Measurements from ENCODE around the gene KLHL40. TPM values are rescaled to one million over a fixed set of nuclear protein-coding genes. Genes with fewer than 3 reads are reported as not detected.

Gene KLHL40
- total RNA-seq, 1 donor from 2014 or later, result not detected

DNA sequence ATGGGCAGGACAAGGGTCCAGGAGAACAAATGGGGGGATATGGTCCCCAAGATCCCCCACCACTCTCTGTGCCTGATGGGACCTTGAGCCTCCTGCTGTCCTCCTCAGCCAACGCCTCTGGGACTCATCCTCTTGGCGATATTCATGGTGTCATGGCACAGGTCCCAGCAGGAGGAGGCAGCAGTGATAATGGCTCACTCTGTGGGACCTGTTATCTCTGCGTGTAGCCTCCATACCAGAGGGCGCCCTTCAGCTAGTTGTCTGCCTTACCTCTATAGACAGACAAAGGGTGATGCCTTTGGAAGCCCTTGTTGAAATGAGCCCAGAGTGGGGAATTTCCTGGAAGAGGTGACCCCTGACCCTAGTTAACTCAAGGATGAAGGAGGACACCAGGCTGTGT, 24.4 kb upstream of the KLHL40 start:
- no peaks in the 10 kb centered on the region for H3K9me3 Mint-ChIP-seq
- no peaks in the 10 kb centered on the region for H3K36me3 Mint-ChIP-seq (ENCODE audit: low read depth)
- H3K27me3 Mint-ChIP-seq, result no peaks in the 10 kb centered on the region
- no peak overlapping the region for H3K27ac Mint-ChIP-seq
- intact Hi-C loops (cut with micrococcal nuclease), result no loop called here
- peaks cover 2% of the 10 kb centered on the region for H3K4me1 Mint-ChIP-seq
- H3K4me3 Mint-ChIP-seq, result no peak overlapping the region
- DNase-seq, result no peak

DNA sequence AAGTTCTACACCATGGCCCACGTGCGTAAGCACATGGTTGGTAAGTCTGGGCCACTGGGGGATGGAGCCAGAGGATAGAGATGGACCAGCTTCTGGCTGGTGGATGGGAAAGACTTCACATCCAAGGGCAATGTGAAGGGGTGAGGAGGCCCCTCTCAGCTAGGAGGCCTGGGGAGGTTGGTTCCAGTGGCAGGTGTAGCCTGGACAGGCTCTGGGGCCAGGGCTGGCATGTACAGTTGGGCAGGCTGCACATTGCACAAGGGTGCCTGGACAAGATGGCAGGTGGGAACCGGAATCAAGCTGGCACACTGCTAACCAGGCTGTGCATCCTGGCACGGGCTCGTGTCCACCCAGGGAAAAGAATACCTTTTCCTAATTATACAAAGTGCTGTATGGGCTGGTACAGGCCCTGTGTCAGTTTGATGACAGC, 23.7 kb upstream of the KLHL40 start:
- no peak for DNase-seq
- no peaks in the 10 kb centered on the region for H3K27me3 Mint-ChIP-seq
- no peaks in the 10 kb centered on the region for H3K36me3 Mint-ChIP-seq (ENCODE audit: low read depth)
- H3K4me3 Mint-ChIP-seq, result no peak overlapping the region
- H3K27ac Mint-ChIP-seq, result no peak overlapping the region
- H3K4me1 Mint-ChIP-seq, result no peaks in the 10 kb centered on the region
- H3K9me3 Mint-ChIP-seq, result no peaks in the 10 kb centered on the region
- intact Hi-C loops (cut with micrococcal nuclease), result no loop called here

DNA sequence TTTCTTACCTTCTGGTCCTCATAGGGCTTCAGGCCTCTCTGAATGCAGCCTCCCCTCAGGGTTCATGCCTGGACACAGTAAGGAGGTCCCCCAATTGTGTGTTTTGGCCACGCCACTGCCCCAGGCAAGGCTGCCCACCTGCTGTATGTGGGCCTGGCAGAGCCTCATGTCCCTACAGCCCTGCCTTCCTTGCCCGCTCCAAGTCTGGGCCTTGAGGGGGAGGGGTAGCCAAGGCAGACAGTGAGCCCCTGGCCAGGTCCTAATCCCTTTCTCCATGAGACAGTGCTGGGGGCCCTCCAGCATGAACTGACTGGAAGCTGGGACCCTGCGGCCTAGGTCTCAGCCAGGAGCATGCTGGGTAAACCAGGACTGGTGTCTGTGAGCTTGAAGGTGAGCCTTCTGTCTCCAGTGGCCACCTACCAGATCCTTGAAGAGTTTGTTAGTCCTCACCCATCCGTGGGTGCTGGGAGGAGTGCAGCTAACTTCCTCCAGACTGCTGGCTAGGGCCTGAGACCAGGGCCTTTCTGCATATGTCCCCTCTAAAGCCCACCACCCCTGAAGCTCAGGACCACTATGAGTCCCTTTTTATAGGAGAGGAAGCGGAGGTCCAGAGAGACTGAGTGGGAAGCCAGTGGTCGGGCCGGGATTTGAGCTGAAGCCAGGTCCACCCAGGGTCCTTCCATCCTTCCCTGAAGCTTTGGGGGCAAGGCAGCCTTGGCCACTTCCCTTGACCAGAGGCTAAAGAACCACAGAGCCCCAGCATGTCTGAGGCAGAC, 23.1 kb upstream of the KLHL40 start:
- Mint-ChIP-seq H3K27me3 (no peaks in the 10 kb centered on the region), H3K9me3 (no peaks in the 10 kb centered on the region), H3K4me3 (no peak overlapping the region), H3K36me3 (ENCODE audit: low read depth) (no peaks in the 10 kb centered on the region), H3K27ac (no peak overlapping the region), H3K4me1 (no peaks in the 10 kb centered on the region)
- no peak for DNase-seq
- intact Hi-C loops (cut with micrococcal nuclease), result no loop called here

DNA sequence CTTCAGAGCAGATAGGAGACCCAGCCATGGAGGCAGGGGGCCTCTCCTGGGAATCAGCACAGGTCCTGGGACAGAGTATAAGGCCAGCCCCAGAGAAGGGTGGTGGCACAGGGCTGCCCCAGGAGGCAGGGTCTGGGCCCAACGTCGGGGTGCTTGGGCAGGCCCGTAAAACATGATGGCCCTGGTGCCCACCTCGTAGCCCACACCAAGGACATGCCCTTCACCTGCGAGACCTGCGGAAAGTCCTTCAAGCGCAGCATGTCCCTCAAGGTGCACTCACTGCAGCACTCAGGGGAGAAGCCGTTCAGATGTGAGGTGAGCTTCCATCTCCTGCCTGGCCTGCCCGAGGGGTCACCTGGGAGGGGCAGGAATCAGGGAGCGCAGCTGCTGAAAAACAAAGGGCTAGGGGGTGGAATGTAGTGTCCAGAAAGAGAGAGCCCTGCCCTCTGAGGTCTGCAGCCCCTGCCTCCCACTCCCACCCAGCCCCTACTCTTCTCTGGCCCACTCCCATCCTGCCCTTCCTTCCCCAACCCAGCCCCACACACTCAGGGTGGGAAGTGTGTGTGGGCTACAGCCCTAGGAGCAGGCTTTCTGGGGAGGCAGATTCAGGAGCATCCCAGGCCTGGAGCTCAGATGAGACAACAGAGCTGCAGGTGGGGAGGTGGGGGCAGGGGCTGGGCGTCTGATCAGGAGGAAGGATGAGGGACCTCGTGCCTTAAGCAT, 22.4 kb upstream of the KLHL40 start:
- DNase-seq, result no peak
- no peaks in the 10 kb centered on the region for H3K9me3 Mint-ChIP-seq
- no peaks in the 10 kb centered on the region for H3K36me3 Mint-ChIP-seq (ENCODE audit: low read depth)
- H3K4me1 Mint-ChIP-seq, result no peaks in the 10 kb centered on the region
- no peaks in the 10 kb centered on the region for H3K27me3 Mint-ChIP-seq
- no peak overlapping the region for H3K27ac Mint-ChIP-seq
- intact Hi-C loops (cut with micrococcal nuclease), result no loop called here
- H3K4me3 Mint-ChIP-seq, result no peak overlapping the region

DNA sequence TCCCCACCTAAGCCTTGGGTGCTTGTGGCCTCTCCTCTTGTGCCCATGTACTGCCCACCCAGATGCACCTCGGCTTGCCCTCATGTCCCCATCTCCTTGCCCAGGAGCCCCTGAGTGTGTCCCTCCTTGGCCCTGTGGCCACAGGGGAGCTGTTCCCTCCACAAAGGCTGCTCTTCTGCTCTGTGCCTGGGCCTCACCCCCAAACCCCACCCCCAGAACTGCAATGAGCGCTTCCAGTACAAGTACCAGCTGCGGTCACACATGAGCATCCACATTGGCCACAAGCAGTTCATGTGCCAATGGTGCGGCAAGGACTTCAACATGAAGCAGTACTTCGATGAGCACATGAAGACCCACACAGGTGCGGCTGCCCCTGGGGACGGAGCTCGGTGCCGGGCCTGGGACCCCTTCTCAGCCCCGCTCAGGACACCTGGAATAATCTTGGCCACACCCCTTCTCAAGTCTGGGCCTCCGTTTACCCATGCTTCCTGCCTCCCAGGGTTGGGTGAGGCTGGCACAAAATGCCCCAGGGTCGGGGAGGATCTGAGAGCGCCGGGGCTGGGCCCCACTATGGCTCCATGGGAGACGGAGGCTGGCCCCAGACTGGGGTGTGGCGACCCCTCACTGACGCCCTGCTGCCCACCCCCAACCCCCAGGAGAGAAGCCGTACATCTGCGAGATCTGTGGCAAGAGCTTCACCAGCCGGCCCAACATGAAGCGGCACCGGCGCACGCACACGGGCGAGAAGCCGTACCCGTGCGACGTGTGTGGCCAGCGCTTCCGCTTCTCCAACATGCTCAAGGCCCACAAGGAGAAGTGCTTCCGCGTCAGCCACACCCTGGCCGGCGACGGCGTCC, 21.5 kb upstream of the KLHL40 start:
- H3K36me3 Mint-ChIP-seq (ENCODE audit: low read depth), result no peaks in the 10 kb centered on the region
- DNase-seq, result no peak
- H3K4me1 Mint-ChIP-seq, result no peaks in the 10 kb centered on the region
- no peak overlapping the region for H3K4me3 Mint-ChIP-seq
- H3K27ac Mint-ChIP-seq, result no peak overlapping the region
- intact Hi-C loops (cut with micrococcal nuclease), result no loop called here
- peaks cover 2% of the 10 kb centered on the region for H3K9me3 Mint-ChIP-seq
- no peaks in the 10 kb centered on the region for H3K27me3 Mint-ChIP-seq

DNA sequence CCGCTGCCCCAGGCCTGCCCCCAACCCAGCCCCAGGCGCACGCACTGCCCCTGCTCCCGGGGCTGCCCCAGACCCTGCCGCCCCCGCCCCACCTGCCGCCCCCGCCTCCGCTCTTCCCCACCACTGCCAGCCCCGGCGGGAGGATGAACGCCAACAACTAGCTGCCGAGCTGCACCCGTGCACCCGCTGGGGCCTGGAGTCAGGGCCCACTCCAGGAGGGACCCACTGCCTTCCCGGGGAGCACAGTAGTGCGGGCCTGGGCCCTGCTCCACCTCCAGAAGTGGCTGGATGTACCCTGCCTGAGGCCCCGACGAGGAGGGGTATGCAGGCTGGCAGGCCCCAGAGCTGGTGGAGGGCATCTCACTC, 20.9 kb upstream of the KLHL40 start:
- Mint-ChIP-seq H3K36me3 (ENCODE audit: low read depth) (no peaks in the 10 kb centered on the region), H3K4me1 (no peaks in the 10 kb centered on the region), H3K4me3 (no peak overlapping the region), H3K9me3 (peaks cover 4% of the 10 kb centered on the region), H3K27ac (no peak overlapping the region), H3K27me3 (no peaks in the 10 kb centered on the region)
- intact Hi-C loops (cut with micrococcal nuclease), result no loop called here
- DNase-seq, result no peak

DNA sequence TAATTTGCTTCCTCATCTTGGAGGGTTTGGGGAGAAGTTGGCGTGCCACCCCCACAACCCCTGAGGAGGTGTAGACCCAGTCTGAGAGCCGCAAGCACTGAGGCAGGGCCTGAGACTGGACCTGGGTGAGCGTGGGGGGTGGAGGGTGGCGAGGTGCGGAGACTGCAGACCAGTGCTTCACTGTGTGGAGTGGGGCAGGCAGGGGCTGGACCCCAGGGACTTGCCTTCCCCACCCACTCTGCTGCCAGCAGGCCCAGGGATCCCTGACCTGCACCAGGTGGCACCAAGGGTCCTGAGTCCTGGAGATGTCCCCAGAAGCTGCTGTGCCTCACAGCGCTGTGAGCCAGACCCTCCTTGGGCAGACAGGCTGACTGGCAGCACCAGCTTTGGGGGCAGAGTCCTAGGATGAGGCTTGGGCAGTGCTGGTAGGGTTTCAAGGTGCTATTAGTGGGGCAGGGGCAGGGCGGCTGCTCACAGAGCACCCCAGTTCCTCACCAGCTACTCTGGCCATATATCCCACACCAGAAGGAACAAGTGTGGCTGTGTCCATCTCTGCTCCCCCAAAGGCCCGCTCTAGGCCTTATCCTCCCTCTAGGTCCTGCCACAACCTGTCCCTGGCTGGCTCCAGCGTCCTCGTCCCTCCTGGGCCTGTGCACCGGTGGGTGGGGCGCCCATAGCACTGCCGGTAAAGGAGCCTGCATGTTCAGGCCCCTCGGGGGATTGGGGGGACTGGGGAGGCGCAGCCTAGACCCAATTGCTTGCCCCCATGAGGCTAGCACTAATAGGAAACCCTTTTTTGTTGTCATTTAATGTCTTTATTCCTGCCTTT, 20.1 kb upstream of the KLHL40 start:
- intact Hi-C loops (cut with micrococcal nuclease), result no loop called here
- H3K36me3 Mint-ChIP-seq (ENCODE audit: low read depth), result no peaks in the 10 kb centered on the region
- no peaks in the 10 kb centered on the region for H3K4me1 Mint-ChIP-seq
- H3K4me3 Mint-ChIP-seq, result no peak overlapping the region
- no peaks in the 10 kb centered on the region for H3K27me3 Mint-ChIP-seq
- DNase-seq, result no peak
- H3K9me3 Mint-ChIP-seq, result peaks cover 4% of the 10 kb centered on the region
- H3K27ac Mint-ChIP-seq, result no peak overlapping the region

DNA sequence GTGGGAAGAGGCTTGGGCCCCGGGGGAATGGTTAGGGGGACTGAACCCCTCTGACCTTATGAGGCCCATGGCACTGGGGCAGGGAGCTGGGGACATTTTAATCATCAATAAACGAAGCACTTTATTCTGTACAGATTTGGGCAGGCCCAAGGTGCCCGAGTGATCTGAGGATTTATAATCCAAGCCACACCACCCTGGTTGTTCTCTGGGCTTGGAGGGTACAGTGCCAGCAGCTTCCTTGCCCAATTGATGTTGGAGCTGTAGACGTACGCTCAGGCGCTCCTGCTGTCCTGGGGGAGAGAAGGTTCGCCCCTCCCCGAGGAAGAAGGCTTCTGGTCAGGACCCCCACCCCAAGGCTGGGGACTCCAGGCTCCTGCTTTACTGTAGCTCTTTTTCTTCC, 19.3 kb upstream of the KLHL40 start:
- H3K27ac Mint-ChIP-seq, result no peak overlapping the region

DNA sequence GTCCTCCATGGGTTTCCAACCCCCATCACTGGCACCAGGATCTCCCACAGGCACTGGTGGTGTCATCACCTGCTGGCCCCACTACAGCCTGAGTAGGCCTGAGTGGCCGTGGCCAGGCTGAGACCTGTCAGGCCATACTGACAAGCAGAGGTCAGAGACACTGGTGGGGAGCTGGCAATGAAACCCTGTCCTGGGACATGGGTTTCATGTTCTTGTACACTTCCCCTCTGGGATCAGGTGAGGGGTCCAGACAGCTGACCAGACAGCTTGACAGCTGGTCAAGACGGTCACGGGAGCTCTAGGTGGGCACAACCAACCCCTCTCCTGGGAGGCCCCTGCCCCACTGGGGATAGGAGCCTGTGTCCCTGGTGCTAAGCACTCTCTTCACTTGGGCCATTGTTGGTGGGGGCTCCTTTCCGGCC, 18.7 kb upstream of the KLHL40 start:
- Mint-ChIP-seq H3K9me3 (peaks cover 4% of the 10 kb centered on the region), H3K36me3 (ENCODE audit: low read depth) (no peaks in the 10 kb centered on the region), H3K4me1 (no peaks in the 10 kb centered on the region), H3K4me3 (no peak overlapping the region), H3K27me3 (no peaks in the 10 kb centered on the region), H3K27ac (no peak overlapping the region)
- intact Hi-C loops (cut with micrococcal nuclease), result no loop called here
- DNase-seq, result no peak

More for the DNA sequence above, 19.3 kb upstream of the KLHL40 start:
- Mint-ChIP-seq H3K36me3 (ENCODE audit: low read depth) (no peaks in the 10 kb centered on the region), H3K27me3 (no peaks in the 10 kb centered on the region), H3K4me1 (no peaks in the 10 kb centered on the region), H3K9me3 (peaks cover 4% of the 10 kb centered on the region), H3K4me3 (no peak overlapping the region)
- DNase-seq, result no peak
- intact Hi-C loops (cut with micrococcal nuclease), result no loop called here

DNA sequence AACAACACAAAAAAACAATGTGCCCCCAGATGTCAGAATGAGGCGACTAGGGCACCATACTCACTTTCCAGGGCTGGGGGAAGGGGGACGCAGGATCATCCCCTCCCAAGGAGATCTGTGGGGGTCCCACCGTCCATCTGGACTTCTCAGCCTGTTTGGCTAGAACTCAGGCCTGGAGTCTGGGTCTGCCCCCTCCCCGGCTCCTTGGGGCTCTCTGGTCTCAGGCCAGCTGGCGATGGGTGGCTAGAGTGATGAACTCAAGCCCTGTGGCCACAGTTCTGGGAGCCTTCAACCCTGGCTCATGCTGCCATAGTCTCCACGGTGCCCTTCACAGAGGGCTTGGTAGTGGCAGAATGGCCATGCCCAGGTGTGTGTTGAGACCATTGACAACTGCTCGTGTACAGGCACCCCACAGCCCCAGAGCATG, 18.2 kb upstream of the KLHL40 start:
- no peak for DNase-seq
- no peaks in the 10 kb centered on the region for H3K36me3 Mint-ChIP-seq (ENCODE audit: low read depth)
- H3K4me3 Mint-ChIP-seq, result no peak overlapping the region
- no peak overlapping the region for H3K27ac Mint-ChIP-seq
- no peaks in the 10 kb centered on the region for H3K4me1 Mint-ChIP-seq
- H3K9me3 Mint-ChIP-seq, result peaks cover 4% of the 10 kb centered on the region
- intact Hi-C loops (cut with micrococcal nuclease), result no loop called here
- H3K27me3 Mint-ChIP-seq, result no peaks in the 10 kb centered on the region

DNA sequence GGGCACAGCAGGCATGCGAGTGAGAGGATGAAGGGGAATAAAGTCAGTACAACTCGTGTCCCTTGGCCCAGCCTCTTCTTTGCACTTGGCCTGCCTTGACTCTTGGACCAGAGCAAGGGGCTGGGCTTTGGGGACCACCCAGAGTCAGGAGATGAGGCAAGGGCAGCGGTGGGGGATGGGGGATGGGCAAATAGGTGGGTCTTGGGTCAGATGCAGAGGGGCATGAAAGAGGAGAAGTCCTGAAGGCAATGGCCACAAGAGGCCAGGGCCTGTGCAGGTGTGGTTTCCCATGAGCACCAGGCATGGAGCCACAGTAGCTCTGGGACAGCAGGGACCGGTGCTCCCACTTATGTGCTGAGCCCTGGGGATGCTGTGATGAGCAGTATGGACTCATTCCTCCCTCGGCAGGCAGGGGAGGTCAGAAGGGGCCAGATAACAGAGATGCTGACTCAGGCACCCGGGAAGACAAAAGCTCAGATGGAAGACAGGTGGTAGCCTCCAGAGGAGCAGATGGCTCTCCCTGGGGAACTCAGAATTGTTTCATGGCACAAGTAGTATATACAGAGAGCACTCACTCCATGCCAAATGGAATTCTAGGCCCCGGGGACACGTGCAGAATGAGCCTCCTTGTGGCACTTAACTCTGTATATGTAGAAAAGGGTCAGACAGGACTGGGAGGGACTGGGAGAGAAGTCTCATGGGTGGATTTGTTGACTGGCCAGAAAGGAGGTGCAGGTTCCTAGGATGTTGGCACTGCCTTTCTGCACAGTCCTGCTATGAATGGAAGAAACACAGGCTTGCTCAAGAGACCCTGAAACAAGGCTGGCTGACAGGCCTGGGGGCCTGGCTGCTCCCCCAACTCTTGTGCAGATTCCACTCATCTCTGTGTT, 17.6 kb upstream of the KLHL40 start:
- Mint-ChIP-seq H3K9me3 (peaks cover 4% of the 10 kb centered on the region), H3K27me3 (peaks cover 4% of the 10 kb centered on the region), H3K36me3 (ENCODE audit: low read depth) (no peaks in the 10 kb centered on the region), H3K4me1 (no peaks in the 10 kb centered on the region), H3K27ac (no peak overlapping the region), H3K4me3 (no peak overlapping the region)
- no peak for DNase-seq
- intact Hi-C loops (cut with micrococcal nuclease), result no loop called here

DNA sequence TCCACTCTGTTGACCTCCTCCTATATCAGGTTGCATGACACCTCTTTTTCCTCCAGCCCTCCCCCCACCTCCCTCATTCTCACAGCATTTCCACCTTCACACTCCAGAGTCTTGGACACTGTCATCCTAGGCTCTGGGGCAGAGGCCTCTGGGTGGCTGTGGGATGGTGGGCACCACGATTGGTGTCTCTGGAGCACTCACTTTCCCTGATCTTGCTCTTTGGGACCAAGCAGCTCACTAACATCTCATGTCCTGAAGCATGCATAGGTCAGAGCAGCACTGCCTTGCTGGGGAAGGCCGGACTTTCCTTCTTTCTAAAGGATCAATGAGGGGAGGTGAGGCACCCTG, 16.9 kb upstream of the KLHL40 start:
- intact Hi-C loops (cut with micrococcal nuclease), result no loop called here
- H3K4me1 Mint-ChIP-seq, result no peaks in the 10 kb centered on the region
- no peaks in the 10 kb centered on the region for H3K36me3 Mint-ChIP-seq (ENCODE audit: low read depth)
- H3K27me3 Mint-ChIP-seq, result peaks cover 4% of the 10 kb centered on the region
- H3K27ac Mint-ChIP-seq, result no peak overlapping the region
- H3K9me3 Mint-ChIP-seq, result peaks cover 4% of the 10 kb centered on the region
- no peak for DNase-seq
- H3K4me3 Mint-ChIP-seq, result no peak overlapping the region

DNA sequence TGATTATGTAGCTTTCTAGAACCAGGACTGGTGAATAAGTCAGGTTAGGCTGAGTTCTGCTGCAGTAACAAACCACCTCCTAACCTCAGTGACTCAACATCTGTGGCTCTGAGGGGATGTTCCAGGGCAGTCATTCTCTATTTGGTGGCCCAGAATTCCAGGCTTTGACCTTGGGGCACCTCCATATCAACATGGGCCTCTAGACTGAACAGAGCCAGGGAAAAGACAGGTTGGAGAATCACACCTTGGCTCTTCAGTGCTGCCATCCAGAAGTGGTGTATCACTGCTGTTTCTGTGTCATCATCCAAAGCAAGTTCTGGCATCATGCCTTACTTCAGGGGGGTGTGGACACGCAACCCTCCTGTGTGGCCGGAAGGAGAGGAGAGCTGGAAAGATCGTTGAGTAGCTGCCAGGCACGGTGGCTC, 16.5 kb upstream of the KLHL40 start:
- no peak overlapping the region for H3K4me3 Mint-ChIP-seq
- no peaks in the 10 kb centered on the region for H3K4me1 Mint-ChIP-seq
- no peak for DNase-seq
- H3K27me3 Mint-ChIP-seq, result peaks cover 5% of the 10 kb centered on the region
- intact Hi-C loops (cut with micrococcal nuclease), result no loop called here
- H3K36me3 Mint-ChIP-seq (ENCODE audit: low read depth), result no peaks in the 10 kb centered on the region
- peaks cover 4% of the 10 kb centered on the region for H3K9me3 Mint-ChIP-seq
- H3K27ac Mint-ChIP-seq, result no peak overlapping the region
